Measurements from ENCODE around the gene AATK. TPM values are rescaled to one million over a fixed set of nuclear protein-coding genes. Genes with fewer than 3 reads are reported as not detected.

Gene AATK
- total RNA-seq, 1 experiment from 2014 or later = 4.4 TPM

DNA sequence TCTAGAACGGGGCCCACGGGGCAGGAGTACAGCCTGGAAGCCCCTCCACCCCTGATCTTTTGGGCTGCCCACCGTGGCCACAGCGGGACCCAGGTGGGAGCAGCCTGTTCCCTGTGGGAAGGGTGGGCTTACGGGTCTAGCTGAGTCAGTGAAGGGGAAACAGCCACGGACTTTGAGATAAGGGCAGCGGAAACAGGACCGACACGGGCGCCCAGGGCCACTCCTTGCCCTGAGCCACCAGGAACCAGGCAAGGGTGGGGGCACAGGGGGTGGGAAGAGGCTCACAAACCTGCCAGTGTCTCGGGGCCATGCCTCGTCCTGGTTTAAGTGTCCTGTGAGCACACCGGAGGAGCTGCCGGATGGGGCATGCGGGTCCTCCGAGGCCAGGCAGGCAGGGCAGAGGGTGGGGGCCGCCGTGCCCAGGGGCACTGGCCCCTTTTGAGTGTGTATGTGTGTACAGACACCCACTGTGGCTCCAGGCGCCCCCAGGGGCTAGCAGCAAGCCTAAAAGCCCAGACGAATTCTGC is 48.3 kb downstream of the AATK start:
- RAD21 ChIA-PET (ENCODE audit: low non-redundant PET in 1 of 2, low total read pairs in 2 of 2, uncharacterized antibody in 2 of 2, unreplicated experiment in 2 of 2) = no interaction called here
- no TSS peak for BruUV-seq (replicated peaks)
- POLR2A ChIA-PET = interaction anchor here (0.9 kb wide), 1 partner anchor 121 kb away, joined by 5 read pairs; the partner anchor contains the start of genes NDUFAF8 and TEPSIN

More for the DNA sequence above, 48.3 kb downstream of the AATK start:
- H3K79me2 ChIP-seq (ENCODE audit: insufficient read depth, low read length) = peaks cover 13% of the 10 kb centered on the region; the same call in 1 of the 2 replicates
- H3K4me1 ChIP-seq (ENCODE audit: control insufficient read depth in 1 of 2, insufficient read depth in 2 of 2, low read length in 2 of 2) = peaks cover 10 to 31% of the 10 kb centered on the region in 2 experiments
- peak overlapping the region; percentile 98 for H3K9ac ChIP-seq (ENCODE audit: low read length)
- H3K27me3 ChIP-seq (ENCODE audit: insufficient read depth, low read length) = no peaks in the 10 kb centered on the region
- H3K9me2 ChIP-seq (ENCODE audit: insufficient read depth) = no peaks in the 10 kb centered on the region
- no peak overlapping the region for H3K4me3 ChIP-seq (replicated peaks in 1 of 2; ENCODE audit: low read depth in 1 of 2, low read length in 2 of 2)
- no peak for DNase-seq (ENCODE audit: low read depth, low spot score)
- intact Hi-C loops (cut with micrococcal nuclease) = no loop called here
- peak overlapping the region; percentile 100 for H3K4me2 ChIP-seq (ENCODE audit: low read length)
- H3K9me3 ChIP-seq (ENCODE audit: control insufficient read depth in 1 of 2, insufficient read depth in 1 of 2, low read depth in 1 of 2, low read length in 2 of 2) = no peaks in the 10 kb centered on the region
- H4K20me1 ChIP-seq (ENCODE audit: insufficient read depth) = no peaks in the 10 kb centered on the region
- peaks cover 0 to 5% of the 10 kb centered on the region in 2 experiments; a peak in 1 of 4 replicates for H3K36me3 ChIP-seq (ENCODE audit: control insufficient read depth in 1 of 2, insufficient read depth in 2 of 2, low read length in 2 of 2)
- CTCF ChIA-PET = no interaction called here
- H3K27ac ChIP-seq (ENCODE audit: low read depth, low read length) = peak overlapping the region; percentile 82; the same call in 1 of the 2 replicates
- ATAC-seq = no peak
- H2AFZ ChIP-seq (ENCODE audit: low read depth, low read length, poor library complexity, severe bottlenecking) = no peak overlapping the region
- TF ChIP-seq, protein P1, sequence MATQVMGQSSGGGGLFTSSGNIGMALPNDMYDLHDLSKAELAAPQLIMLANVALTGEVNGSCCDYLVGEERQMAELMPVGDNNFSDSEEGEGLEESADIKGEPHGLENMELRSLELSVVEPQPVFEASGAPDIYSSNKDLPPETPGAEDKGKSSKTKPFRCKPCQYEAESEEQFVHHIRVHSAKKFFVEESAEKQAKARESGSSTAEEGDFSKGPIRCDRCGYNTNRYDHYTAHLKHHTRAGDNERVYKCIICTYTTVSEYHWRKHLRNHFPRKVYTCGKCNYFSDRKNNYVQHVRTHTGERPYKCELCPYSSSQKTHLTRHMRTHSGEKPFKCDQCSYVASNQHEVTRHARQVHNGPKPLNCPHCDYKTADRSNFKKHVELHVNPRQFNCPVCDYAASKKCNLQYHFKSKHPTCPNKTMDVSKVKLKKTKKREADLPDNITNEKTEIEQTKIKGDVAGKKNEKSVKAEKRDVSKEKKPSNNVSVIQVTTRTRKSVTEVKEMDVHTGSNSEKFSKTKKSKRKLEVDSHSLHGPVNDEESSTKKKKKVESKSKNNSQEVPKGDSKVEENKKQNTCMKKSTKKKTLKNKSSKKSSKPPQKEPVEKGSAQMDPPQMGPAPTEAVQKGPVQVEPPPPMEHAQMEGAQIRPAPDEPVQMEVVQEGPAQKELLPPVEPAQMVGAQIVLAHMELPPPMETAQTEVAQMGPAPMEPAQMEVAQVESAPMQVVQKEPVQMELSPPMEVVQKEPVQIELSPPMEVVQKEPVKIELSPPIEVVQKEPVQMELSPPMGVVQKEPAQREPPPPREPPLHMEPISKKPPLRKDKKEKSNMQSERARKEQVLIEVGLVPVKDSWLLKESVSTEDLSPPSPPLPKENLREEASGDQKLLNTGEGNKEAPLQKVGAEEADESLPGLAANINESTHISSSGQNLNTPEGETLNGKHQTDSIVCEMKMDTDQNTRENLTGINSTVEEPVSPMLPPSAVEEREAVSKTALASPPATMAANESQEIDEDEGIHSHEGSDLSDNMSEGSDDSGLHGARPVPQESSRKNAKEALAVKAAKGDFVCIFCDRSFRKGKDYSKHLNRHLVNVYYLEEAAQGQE (IDR thresholded peaks at IDR 0.05; ENCODE audit: low read depth) = no peak
- TF ChIP-seq JUND (IDR thresholded peaks at IDR 0.05) (no peak), SIN3A (IDR thresholded peaks at IDR 0.05; ENCODE audit: low read depth) (no peak), EZH2 (IDR thresholded peaks at IDR 0.05) (no peak), CEBPB (IDR thresholded peaks at IDR 0.05; ENCODE audit: low read depth) (no peak), POLR2AphosphoS5 (IDR thresholded peaks at IDR 0.05; ENCODE audit: low read depth, low read length) (0 out of 2 replicates have a peak, but pooled peaks have one; percentile 5), SP1 (IDR thresholded peaks at IDR 0.05; ENCODE audit: low read depth) (no peak), EZH2phosphoT487 (IDR thresholded peaks at IDR 0.05; ENCODE audit: borderline replicate concordance) (no peak)

All from HCT116 (cell line).